ENCODE data around the gene RNF2.

The RNF2 gene

GRCh38 chr1:185080422-185080821, 35.1 kb downstream of the RNF2 start:
- intact Hi-C loops (cut with DNase I; ENCODE audit: low total_unique reads) = no loop called here
- Histone ChIP-seq H3K4me3 (no peak overlapping the region), H3K27ac (no peak overlapping the region), H3K9me3 (no peaks in the 10 kb centered on the region), H3K27me3 (no peaks in the 10 kb centered on the region), H3K4me1 (no peaks in the 10 kb centered on the region), H3K36me3 (no peaks in the 10 kb centered on the region)
- DNase-seq = no peak
- no peak for TF ChIP-seq CTCF (IDR thresholded peaks at IDR 0.05)

- peaks cover 10 to 14% (median 11%) of the 10 kb centered on the region in 3 donors for H3K36me3 ChIP-seq
- no peaks in the 10 kb centered on the region for H3K9me3 ChIP-seq
- no peak overlapping the region for H3K4me3 ChIP-seq
- no peak overlapping the region for H3K27ac ChIP-seq
- no peak for TF ChIP-seq CTCF (IDR thresholded peaks at IDR 0.05)
- intact Hi-C loops (cut with DNase I; ENCODE audit: low total_unique reads) = no loop called here
- no peak for DNase-seq
- H3K4me1 ChIP-seq = no peaks in the 10 kb centered on the region
- H3K27me3 ChIP-seq = no peaks in the 10 kb centered on the region
These were observed 38.5 kb downstream of the RNF2 start for GRCh38 chr1:185083818-185084217.

- H3K36me3 ChIP-seq = peaks cover 20 to 30% (median 20%) of the 10 kb centered on the region in 3 donors
- H3K27ac ChIP-seq = no peak overlapping the region
These were observed 41.7 kb downstream of the RNF2 start for GRCh38 chr1:185087101-185087500.

GRCh38 chr1:185087746-185088145, 42.4 kb downstream of the RNF2 start:
- TF ChIP-seq CTCF (IDR thresholded peaks at IDR 0.05) = no peak
- intact Hi-C loops (cut with DNase I; ENCODE audit: low total_unique reads) = no loop called here
- DNase-seq = no peak

More at GRCh38 chr1:185087101-185087500, 41.7 kb downstream of the RNF2 start:
- Histone ChIP-seq H3K4me3 (no peak overlapping the region), H3K27me3 (no peaks in the 10 kb centered on the region), H3K9me3 (no peaks in the 10 kb centered on the region), H3K4me1 (no peaks in the 10 kb centered on the region)
- no peak for DNase-seq
- TF ChIP-seq CTCF (IDR thresholded peaks at IDR 0.05) = no peak
- intact Hi-C loops (cut with DNase I; ENCODE audit: low total_unique reads) = no loop called here

GRCh38 chr1:185091480-185091879, 46.1 kb downstream of the RNF2 start:
- no peak for DNase-seq
- no peaks in the 10 kb centered on the region for H3K27me3 ChIP-seq
- H3K9me3 ChIP-seq = no peaks in the 10 kb centered on the region
- H3K4me1 ChIP-seq = no peaks in the 10 kb centered on the region
- peaks cover 24 to 55% (median 35%) of the 10 kb centered on the region in 3 donors for H3K36me3 ChIP-seq
- no peak overlapping the region for H3K4me3 ChIP-seq
- no peak for TF ChIP-seq CTCF (IDR thresholded peaks at IDR 0.05)
- intact Hi-C loops (cut with DNase I; ENCODE audit: low total_unique reads) = no loop called here
- no peak overlapping the region for H3K27ac ChIP-seq

More at GRCh38 chr1:185087746-185088145, 42.4 kb downstream of the RNF2 start:
- H3K27ac ChIP-seq = no peak overlapping the region
- H3K36me3 ChIP-seq = peaks cover 21 to 37% (median 23%) of the 10 kb centered on the region in 3 donors
- no peaks in the 10 kb centered on the region for H3K9me3 ChIP-seq
- no peaks in the 10 kb centered on the region for H3K4me1 ChIP-seq
- H3K27me3 ChIP-seq = no peaks in the 10 kb centered on the region
- no peak overlapping the region for H3K4me3 ChIP-seq

GRCh38 chr1:185094761-185095160, 49.4 kb downstream of the RNF2 start:
- H3K9me3 ChIP-seq = no peaks in the 10 kb centered on the region
- TF ChIP-seq CTCF (IDR thresholded peaks at IDR 0.05) = no peak
- no peak for DNase-seq
- intact Hi-C loops (cut with DNase I; ENCODE audit: low total_unique reads) = no loop called here
- H3K27ac ChIP-seq = no peak overlapping the region
- no peaks in the 10 kb centered on the region for H3K4me1 ChIP-seq
- no peak overlapping the region for H3K4me3 ChIP-seq
- no peaks in the 10 kb centered on the region for H3K27me3 ChIP-seq
- peaks cover 21 to 55% (median 34%) of the 10 kb centered on the region in 3 donors for H3K36me3 ChIP-seq

Data from tibial artery (tissue), 4 donors.